Mucosa of gallbladder (tissue), 1 donor: ENCODE data around the gene MYRIP. TPM values are rescaled to one million over a fixed set of nuclear protein-coding genes. Genes with fewer than 3 reads are reported as not detected.
"Not testable (repeated sequence)": the region's sequence is repeated elsewhere in the genome, so short reads cannot be mapped to it uniquely, and the experiment has no call there.

Experiments
- DNase-seq: peaks from one replicate; pipeline ENCODE4 v3.0.0-alpha.2; 2020; ENCODE audit warnings: low spot score
- total RNA-seq: library from RNA; stranded (reverse); gene quantifications from one replicate; pipeline ENCODE4 v1.2.1, GENCODE V29; 2021
- donor health status: DM: no; HTN: no; CAD: no.

MYRIP gene
- total RNA-seq, 1 donor from 2014 or later, result 6.2 TPM

- DNase-seq, result no peak
Measured at GRCh38 chr3:39806820-39807219, 2.6 kb upstream of the MYRIP start.

- DNase-seq, result no peak
Measured at GRCh38 chr3:39808467-39809180, 785 bp upstream of the MYRIP start.

GRCh38 chr3:39809995-39810595 lies 686 bp downstream of the MYRIP start:
- DNase-seq, result no peak

GRCh38 chr3:39810647-39811161 lies 1.3 kb downstream of the MYRIP start:
- DNase-seq, result no peak

- no peak for DNase-seq
Measured at GRCh38 chr3:39811561-39811960, 2.2 kb downstream of the MYRIP start.

GRCh38 chr3:39812537-39812936 lies 3.1 kb downstream of the MYRIP start:
- no peak for DNase-seq

GRCh38 chr3:39814007-39814406 lies 4.6 kb downstream of the MYRIP start:
- peak; percentile 50 for DNase-seq

- DNase-seq, result no peak
Measured at GRCh38 chr3:39819899-39820298, 10.5 kb downstream of the MYRIP start.

GRCh38 chr3:39833764-39834163 lies 24.4 kb downstream of the MYRIP start:
- not testable (repeated sequence) for DNase-seq

- DNase-seq, result no peak
Measured at GRCh38 chr3:39839484-39839883, 30.1 kb downstream of the MYRIP start.

GRCh38 chr3:39843440-39843839 lies 34.0 kb downstream of the MYRIP start:
- no peak for DNase-seq

- no peak for DNase-seq
Measured at GRCh38 chr3:39848365-39848764, 39.0 kb downstream of the MYRIP start.

- no peak for DNase-seq
Measured at GRCh38 chr3:39849992-39850715, 40.7 kb downstream of the MYRIP start.

- no peak for DNase-seq
Measured at GRCh38 chr3:39850716-39851032, 41.3 kb downstream of the MYRIP start.

- no peak for DNase-seq
Measured at GRCh38 chr3:39855517-39855916, 46.1 kb downstream of the MYRIP start.

GRCh38 chr3:39869890-39870289 lies 60.5 kb downstream of the MYRIP start:
- no peak for DNase-seq

- no peak for DNase-seq
Measured at GRCh38 chr3:39870706-39871105, 61.3 kb downstream of the MYRIP start.

- no peak for DNase-seq
Measured at GRCh38 chr3:39879581-39879980, 70.2 kb downstream of the MYRIP start.

GRCh38 chr3:39882111-39882510 lies 72.7 kb downstream of the MYRIP start:
- DNase-seq, result no peak

- no peak for DNase-seq
Measured at GRCh38 chr3:39892068-39892467, 82.7 kb downstream of the MYRIP start.

GRCh38 chr3:39896184-39896583 lies 86.8 kb downstream of the MYRIP start:
- DNase-seq, result no peak

GRCh38 chr3:39900462-39901002 lies 91.1 kb downstream of the MYRIP start:
- DNase-seq, result no peak

GRCh38 chr3:39903253-39903652 lies 93.8 kb downstream of the MYRIP start:
- DNase-seq, result no peak
